Testis (tissue), 3 donors: Measurements from ENCODE around the gene HTR7. TPM values are rescaled to one million over a fixed set of nuclear protein-coding genes. Genes with fewer than 3 reads are reported as not detected.

Source experiments
- DNase-seq: peaks from one replicate; pipeline ENCODE4 v3.0.0-alpha.2; 2019
- H3K27ac ChIP-seq, 2 donors: fragments of 200-600 bp; sonication (generic); one replicate each; pipeline ENCODE4 v1.5.1; 2019
- H3K27me3 ChIP-seq: fragments of 200-600 bp; sonication (generic); one replicate; pipeline ENCODE4 v1.5.1; 2019
- H3K36me3 ChIP-seq: fragments of 200-600 bp; sonication (generic); one replicate; pipeline ENCODE4 v1.5.1; 2017; ENCODE audit warnings: low read depth; ENCODE audit errors: missing control alignments
- H3K4me1 ChIP-seq: fragments of 200-600 bp; sonication (generic); one replicate; pipeline ENCODE4 v1.5.1; 2019
- H3K4me3 ChIP-seq, 2 donors: fragments of 200-600 bp; sonication (generic); one replicate each; pipeline ENCODE4 v1.5.1; 2017 to 2019
- H3K9me3 ChIP-seq: fragments of 200-600 bp; sonication (generic); one replicate; pipeline ENCODE4 v1.5.1; 2017
- CTCF ChIP-seq, 3 experiments: fragments of 450-650 bp in 2 of 3; fragments of 200-600 bp in 1 of 3; sonication (generic) in 1 of 3; IDR thresholded peaks; one replicate each; pipeline ENCODE4 v1.5.1; 2016 to 2019; ENCODE audit warnings: antibody characterized with exemption in 3 of 3, mild to moderate bottlenecking in 2 of 3, moderate library complexity in 1 of 3
- POLR2A ChIP-seq: fragments of 450-650 bp; IDR thresholded peaks from one replicate; pipeline ENCODE4 v1.6.1; 2017; ENCODE audit warnings: antibody characterized with exemption, mild to moderate bottlenecking, moderate library complexity
- WGBS, 2 donors: methylation state at CpG; one replicate each; pipeline ENCODE4 v1.1.5; 2018; 5-methylcytosine and 5-hydroxymethylcytosine counted together
- intact Hi-C: fragments of 100-400 bp; cut with DNase I; formaldehyde crosslinking; loops from one replicate; pipeline ENCODE4 v1.15.1; 2023; ENCODE audit warnings: low total_unique reads
- polyA plus RNA-seq: library from polyadenylated mRNA; stranded (reverse); fragments of 350-450 nt; fragmentation: Illumina TruSeq; extraction: RNeasy Lipid Tissue Mini Kit (QIAGEN cat#74804); gene quantifications from one replicate; pipeline ENCODE4 v1.2.3, GENCODE V29; 2014; ENCODE audit warnings: low read depth, low replicate concordance; ENCODE audit not compliant: insufficient read depth
- total RNA-seq, 2 donors: library from RNA; depleted of rRNA; stranded (reverse); fragments of >200 nt; gene quantifications; one replicate each; pipeline ENCODE4 v1.2.3, GENCODE V29; 2016

HTR7 gene
- total and polyA plus RNA-seq, 3 donors from 2014 or later: 8.3 to 26.2 (median 9.4) TPM

DNA sequence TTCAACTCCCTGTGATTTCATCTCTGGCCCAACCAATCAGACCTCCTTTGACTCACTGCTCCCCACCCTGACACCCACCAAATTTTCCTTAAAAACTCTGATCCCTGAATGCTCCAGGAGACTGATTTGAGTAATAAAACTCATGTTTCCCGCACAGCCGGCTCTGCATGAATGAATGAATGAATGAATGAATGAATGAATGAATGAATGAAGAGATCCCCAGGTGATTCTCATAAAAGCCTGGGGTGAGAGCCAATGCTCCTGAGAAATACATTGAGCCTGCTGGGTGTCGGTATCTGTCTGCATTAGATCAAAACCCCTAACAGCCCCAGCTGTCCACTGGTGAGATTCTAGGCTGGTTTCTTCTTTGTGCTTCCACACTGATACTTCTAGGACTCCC, 58.7 kb downstream of the HTR7 start:
- no peak for DNase-seq
- H3K4me3 ChIP-seq: no peak overlapping the region
- TF ChIP-seq CTCF (IDR thresholded peaks at IDR 0.05) (no peak), POLR2A (no peak)
- intact Hi-C loops: no loop called here
- H3K27ac ChIP-seq: no peak overlapping the region
- 91 to 98% methylated on average over 3 of the region's 3 CpGs for WGBS, 2 donors
- H3K36me3 ChIP-seq: no peaks in the 10 kb centered on the region
- no peaks in the 10 kb centered on the region for H3K4me1 ChIP-seq
- no peaks in the 10 kb centered on the region for H3K27me3 ChIP-seq
- no peaks in the 10 kb centered on the region for H3K9me3 ChIP-seq

DNA sequence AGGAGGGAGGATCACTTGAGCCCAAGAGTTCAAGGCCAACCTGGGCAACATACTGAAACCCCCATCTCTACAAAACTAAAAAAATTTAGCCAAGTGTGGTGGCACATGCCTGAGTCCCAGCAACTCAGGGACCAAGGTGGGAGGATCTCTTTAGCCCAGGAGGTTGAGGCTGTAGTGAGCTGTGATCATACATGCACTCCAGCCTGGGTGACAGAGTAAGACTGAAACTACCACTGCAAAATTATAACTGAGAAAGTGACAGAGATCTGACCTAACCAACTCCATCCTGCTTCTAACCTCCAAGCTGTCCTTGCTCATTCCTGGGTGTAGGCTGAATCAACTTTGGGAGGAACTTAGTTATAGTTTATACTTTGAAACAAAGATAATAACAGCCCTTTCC, 59.4 kb downstream of the HTR7 start:
- Histone ChIP-seq H3K4me3 (no peak overlapping the region), H3K27ac (no peak overlapping the region), H3K36me3 (no peaks in the 10 kb centered on the region), H3K9me3 (no peaks in the 10 kb centered on the region), H3K27me3 (no peaks in the 10 kb centered on the region), H3K4me1 (no peaks in the 10 kb centered on the region)
- intact Hi-C loops: no loop called here
- DNase-seq: no peak
- TF ChIP-seq CTCF (IDR thresholded peaks at IDR 0.05) (no peak), POLR2A (no peak)

- H3K4me3 ChIP-seq: no peak overlapping the region
- no peaks in the 10 kb centered on the region for H3K36me3 ChIP-seq
- H3K27ac ChIP-seq: no peak overlapping the region
- no peak for DNase-seq
- no peaks in the 10 kb centered on the region for H3K9me3 ChIP-seq
- intact Hi-C loops: no loop called here
- no peak for TF ChIP-seq POLR2A
- no peak for TF ChIP-seq CTCF (IDR thresholded peaks at IDR 0.05)
- WGBS, 2 donors: 75 to 97% methylated on average over 2 of the region's 2 CpGs
- no peaks in the 10 kb centered on the region for H3K27me3 ChIP-seq
- H3K4me1 ChIP-seq: no peaks in the 10 kb centered on the region
Observed at GRCh38 chr10:90790422-90790821, 67.4 kb downstream of the HTR7 start.

- H3K27ac ChIP-seq: no peak overlapping the region
- 59 to 67% methylated on average over 3 of the region's 3 CpGs for WGBS, 2 donors
- intact Hi-C loops: no loop called here
- H3K4me3 ChIP-seq: no peak overlapping the region
- H3K27me3 ChIP-seq: no peaks in the 10 kb centered on the region
- H3K36me3 ChIP-seq: no peaks in the 10 kb centered on the region
- H3K4me1 ChIP-seq: no peaks in the 10 kb centered on the region
- DNase-seq: no peak
- H3K9me3 ChIP-seq: no peaks in the 10 kb centered on the region
- no peak for TF ChIP-seq CTCF (IDR thresholded peaks at IDR 0.05)
- TF ChIP-seq POLR2A: no peak
Observed at GRCh38 chr10:90788968-90789367, 68.9 kb downstream of the HTR7 start.

DNA sequence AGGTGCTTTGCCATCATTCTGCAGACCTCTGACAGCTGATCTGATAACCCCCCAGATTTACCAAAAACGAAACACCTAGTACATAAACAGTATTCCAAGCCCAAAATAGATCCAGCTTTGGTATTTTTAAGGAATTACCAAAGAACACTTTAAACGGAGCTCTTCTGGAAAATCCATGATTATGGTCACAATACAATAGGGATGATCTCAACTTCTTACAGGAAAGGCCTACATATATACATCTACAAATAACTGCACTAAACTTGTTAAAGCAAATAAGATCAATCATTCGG, 69.7 kb downstream of the HTR7 start:
- H3K36me3 ChIP-seq: no peaks in the 10 kb centered on the region

More for the DNA sequence above, 69.7 kb downstream of the HTR7 start:
- no peak for DNase-seq
- intact Hi-C loops: no loop called here
- TF ChIP-seq POLR2A (no peak), CTCF (IDR thresholded peaks at IDR 0.05) (no peak)
- no peaks in the 10 kb centered on the region for H3K27me3 ChIP-seq
- H3K27ac ChIP-seq: no peak overlapping the region
- H3K9me3 ChIP-seq: no peaks in the 10 kb centered on the region
- WGBS, 2 donors: 62 to 67% methylated on average over 3 of the region's 3 CpGs
- no peak overlapping the region for H3K4me3 ChIP-seq
- no peaks in the 10 kb centered on the region for H3K4me1 ChIP-seq
